IMR-90 (cell line): Measurements from ENCODE around the gene AMOTL1. TPM values are rescaled to one million over a fixed set of nuclear protein-coding genes. Genes with fewer than 3 reads are reported as not detected.

Experiments
- ATAC-seq: fragments of 200-7000 bp; cut with Tn5 transposase; 2 replicates; pipeline ENCODE4 v1.9.1; 2020; ENCODE audit warnings: low read depth, mild to moderate bottlenecking, moderate library complexity
- BruUV-seq: library from RNA; stranded (reverse); fragments of 400-500 nt; replicated peaks from 2 replicates; lab custom pipeline; 2021; lab: Mats Ljungman, UMichigan
- CTCF ChIA-PET: fragments of 300-600 bp; formaldehyde crosslinking; extraction: SDS; loops from one replicate; lab custom pipeline; 2021; ENCODE audit warnings: antibody characterized with exemption; lab: Yijun Ruan, JAX
- POLR2A ChIA-PET: fragments of 300-600 bp; sonication (Branson Sonifier 250); formaldehyde crosslinking; loops from one replicate; lab custom pipeline; 2022; ENCODE audit warnings: antibody characterized with exemption; ENCODE audit not compliant: unreplicated experiment; lab: Charles Lee
- DNase-seq: peaks from one replicate; pipeline ENCODE4 v3.0.0; 2013
- H2AFZ ChIP-seq: replicated peaks from 2 replicates; pipeline ENCODE3; 2013; ENCODE audit warnings: low read length, mild to moderate bottlenecking; ENCODE audit not compliant: poor library complexity
- H2AK5ac ChIP-seq: 2 replicates; pipeline ENCODE4 v1.6.1; 2013; ENCODE audit warnings: low read depth, low read length, inconsistent platforms
- H2AK9ac ChIP-seq: replicated peaks from 2 replicates; pipeline ENCODE3; 2013; ENCODE audit warnings: mild to moderate bottlenecking, low read depth, low read length, moderate library complexity; ENCODE audit not compliant: poor library complexity
- H2BK120ac ChIP-seq: 2 replicates; pipeline ENCODE4 v1.6.1; 2013; ENCODE audit warnings: low read depth, low read length, inconsistent platforms
- H2BK15ac ChIP-seq: 3 replicates; pipeline ENCODE4 v1.6.1; 2013; ENCODE audit warnings: low read depth, low read length, inconsistent platforms
- H2BK20ac ChIP-seq: 2 replicates; pipeline ENCODE4 v1.6.1; 2013; ENCODE audit warnings: low read depth, mild to moderate bottlenecking, inconsistent platforms, low read length, moderate library complexity
- H2BK5ac ChIP-seq: 2 replicates; pipeline ENCODE4 v1.6.1; 2013; ENCODE audit warnings: mild to moderate bottlenecking, low read depth, low read length, inconsistent platforms; ENCODE audit not compliant: poor library complexity, severe bottlenecking
- H3K14ac ChIP-seq: replicated peaks from 2 replicates; pipeline ENCODE4 v1.6.1; 2013; ENCODE audit warnings: low read depth, low read length, inconsistent platforms
- H3K18ac ChIP-seq: 2 replicates; pipeline ENCODE4 v1.6.1; 2013; ENCODE audit warnings: low read depth, low read length, control low read depth
- H3K23ac ChIP-seq: 2 replicates; pipeline ENCODE4 v1.6.1; 2013; ENCODE audit warnings: low read depth, low read length, inconsistent platforms
- H3K27ac ChIP-seq: 2 replicates; pipeline ENCODE4 v1.5.1; 2013; ENCODE audit warnings: mild to moderate bottlenecking, control low read depth, low read length; ENCODE audit not compliant: insufficient read depth
- H3K27me3 ChIP-seq: 2 replicates; pipeline ENCODE4 v1.6.1; 2013; ENCODE audit warnings: low read length; ENCODE audit not compliant: control insufficient read depth, insufficient read depth
- H3K36me3 ChIP-seq: 2 replicates; pipeline ENCODE4 v1.6.1; 2013; ENCODE audit warnings: low read length, mixed read lengths; ENCODE audit not compliant: control insufficient read depth, insufficient read depth
- H3K4ac ChIP-seq: 2 replicates; pipeline ENCODE4 v1.6.1; 2013; ENCODE audit warnings: low read depth, low read length, inconsistent platforms
- H3K4me1 ChIP-seq: 2 replicates; pipeline ENCODE4 v1.6.1; 2013; ENCODE audit warnings: low read length, mixed read lengths; ENCODE audit not compliant: control insufficient read depth, insufficient read depth
- H3K4me2 ChIP-seq: 2 replicates; pipeline ENCODE4 v1.6.1; 2013; ENCODE audit warnings: low read depth, mild to moderate bottlenecking, control low read depth, low read length, moderate library complexity
- H3K4me3 ChIP-seq: 2 replicates; pipeline ENCODE4 v1.5.1; 2013; ENCODE audit warnings: low read depth, mild to moderate bottlenecking, control low read depth, low read length, moderate library complexity; ENCODE audit not compliant: insufficient read depth
- H3K56ac ChIP-seq: 2 replicates; pipeline ENCODE4 v1.6.1; 2013; ENCODE audit warnings: low read length, inconsistent platforms; ENCODE audit not compliant: insufficient read depth; ENCODE audit errors: extremely low read depth
- H3K79me1 ChIP-seq, 2 experiments: 2 replicates each; pipeline ENCODE4 v1.6.1; 2013; ENCODE audit warnings: low read length in 2 of 2, inconsistent platforms in 1 of 2, low read depth in 1 of 2
- H3K9ac ChIP-seq: 2 replicates; pipeline ENCODE4 v1.6.1; 2013; ENCODE audit warnings: low read depth, low read length, control low read depth
- H3K9me1 ChIP-seq: 2 replicates; pipeline ENCODE4 v1.6.1; 2013; ENCODE audit warnings: low read length, inconsistent platforms; ENCODE audit not compliant: insufficient read depth
- H3K9me3 ChIP-seq: 2 replicates; pipeline ENCODE4 v1.6.1; 2013; ENCODE audit warnings: low read length; ENCODE audit not compliant: control insufficient read depth, insufficient read depth
- H4K20me1 ChIP-seq: 2 replicates; pipeline ENCODE4 v1.6.1; 2013; ENCODE audit warnings: low read length, inconsistent platforms; ENCODE audit not compliant: insufficient read depth
- H4K5ac ChIP-seq: 2 replicates; pipeline ENCODE4 v1.6.1; 2013; ENCODE audit warnings: mild to moderate bottlenecking, low read depth, low read length, control low read depth
- H4K8ac ChIP-seq, 2 experiments: 2 replicates each; pipeline ENCODE4 v1.6.1; 2013; ENCODE audit warnings: low read depth in 2 of 2, low read length in 2 of 2, control low read depth in 1 of 2, inconsistent platforms in 1 of 2
- H4K91ac ChIP-seq: 2 replicates; pipeline ENCODE4 v1.6.1; 2013; ENCODE audit warnings: low read depth, low read length, inconsistent platforms; ENCODE audit not compliant: insufficient read depth
- BHLHE40 ChIP-seq: fragments of 150-350 bp; IDR thresholded peaks from 2 replicates; pipeline ENCODE4 v1.6.1; 2016; ENCODE audit warnings: mild to moderate bottlenecking, low read depth, low read length
- CEBPB ChIP-seq: IDR thresholded peaks from 2 replicates; pipeline ENCODE4 v1.6.1; 2012; ENCODE audit warnings: low read depth, low read length, improper control_type of control experiment
- CHD1 ChIP-seq: IDR thresholded peaks from 2 replicates; pipeline ENCODE4 v1.6.1; 2012; ENCODE audit warnings: low read depth, low read length, improper control_type of control experiment
- CTCF ChIP-seq: conservative IDR thresholded peaks from 2 replicates; pipeline ENCODE4 v1.5.1; 2012; ENCODE audit warnings: mild to moderate bottlenecking, low read depth, low read length, improper control_type of control experiment
- ELK1 ChIP-seq: fragments of 150-350 bp; IDR thresholded peaks from 2 replicates; pipeline ENCODE4 v1.6.1; 2016; ENCODE audit warnings: low read depth, mild to moderate bottlenecking, low read length, moderate library complexity, borderline replicate concordance
- FOS ChIP-seq: fragments of 150-350 bp; IDR thresholded peaks from 2 replicates; pipeline ENCODE4 v1.6.1; 2016; ENCODE audit warnings: low read depth, low read length
- MAFK ChIP-seq: IDR thresholded peaks from 2 replicates; pipeline ENCODE4 v1.6.1; 2012; ENCODE audit warnings: low read depth, low read length, improper control_type of control experiment
- MAZ ChIP-seq: IDR thresholded peaks from 2 replicates; pipeline ENCODE4 v1.6.1; 2012; ENCODE audit warnings: low read depth, mild to moderate bottlenecking, low read length, improper control_type of control experiment, moderate library complexity, borderline replicate concordance
- NFE2L2 ChIP-seq: fragments of 150-350 bp; IDR thresholded peaks from 2 replicates; pipeline ENCODE4 v1.6.1; 2016; ENCODE audit warnings: low read depth, mild to moderate bottlenecking, low read length
- POLR2A ChIP-seq: IDR thresholded peaks from 2 replicates; pipeline ENCODE4 v1.6.1; 2012; ENCODE audit warnings: mild to moderate bottlenecking, low read depth, low read length
- RAD21 ChIP-seq: IDR thresholded peaks from 2 replicates; pipeline ENCODE4 v1.6.1; 2012; ENCODE audit warnings: low read length, improper control_type of control experiment
- RCOR1 ChIP-seq: IDR thresholded peaks from 2 replicates; pipeline ENCODE4 v1.6.1; 2012; ENCODE audit warnings: mild to moderate bottlenecking, low read length, improper control_type of control experiment; ENCODE audit not compliant: insufficient replicate concordance
- RFX5 ChIP-seq: IDR thresholded peaks from 2 replicates; pipeline ENCODE4 v1.8.0; 2012; ENCODE audit warnings: low read depth, mild to moderate bottlenecking, low read length, moderate library complexity
- SMC3 ChIP-seq: fragments of 150-350 bp; IDR thresholded peaks from 2 replicates; pipeline ENCODE4 v1.6.1; 2016; ENCODE audit warnings: low read depth, mild to moderate bottlenecking, antibody characterized with exemption, low read length, moderate library complexity
- USF2 ChIP-seq: fragments of 150-350 bp; IDR thresholded peaks from 2 replicates; pipeline ENCODE4 v1.6.1; 2017; ENCODE audit warnings: mild to moderate bottlenecking, antibody characterized with exemption, low read length, low read depth
- WGBS, 2 experiments: methylation state at CpG; one replicate each; pipeline versions ENCODE4 v1.1.5 to v1.1.7; 2013; ENCODE audit warnings: missing lambda C conversion rate in 2 of 2; ENCODE audit not compliant: insufficient read length in 1 of 2; ENCODE audit errors: extremely low coverage in 2 of 2; 5-methylcytosine and 5-hydroxymethylcytosine counted together
- dilution Hi-C: fragments of 300-500 bp; cut with HindIII; formaldehyde crosslinking; loops from one replicate; pipeline ENCODE4 v1.14.3; 2018; ENCODE audit warnings: low sequenced_read_pairs; ENCODE audit not compliant: unreplicated experiment
- in situ Hi-C: fragments of 300-500 bp; cut with MboI; formaldehyde crosslinking; loops from 3 replicates; pipeline ENCODE4 v1.14.3; 2019; ENCODE audit warnings: low sequenced_read_pairs, inconsistent platforms, mixed read lengths
- intact Hi-C: fragments of 100-400 bp; cut with micrococcal nuclease; formaldehyde crosslinking; loops from 2 replicates; pipeline ENCODE4 v1.10.0; 2022
- polyA plus RNA-seq, 3 experiments: library from polyadenylated mRNA; depleted of rRNA; stranded (reverse); fragments of >200 nt; gene quantifications; 2 replicates each; pipeline ENCODE4 v1.2.3, GENCODE V29; 2012; ENCODE audit warnings: low replicate concordance in 1 of 3
- total RNA-seq: library from RNA; depleted of rRNA; stranded (reverse); fragments of >200 nt; gene quantifications from 2 replicates; pipeline ENCODE4 v1.2.3, GENCODE V29; 2012

Gene AMOTL1
- total and polyA plus RNA-seq, 2 of the 4 experiments (the other 2 are of a cell fraction): 18.6 to 49.5 TPM

- no peak overlapping the region for H3K23ac ChIP-seq
- H3K14ac ChIP-seq: no peak overlapping the region
- no peak overlapping the region for H3K4ac ChIP-seq
- ATAC-seq (peak; percentile 55), DNase-seq (peak; percentile 80)
- dilution Hi-C loops (no loop called here), intact Hi-C loops (loop anchor here (10.0 kb wide), 1 partner anchor 1529 kb away; no protein-coding TSS in a partner anchor), in situ Hi-C loops (no loop called here)
- no peak overlapping the region for H4K8ac ChIP-seq
- no peak overlapping the region for H2BK20ac ChIP-seq
- H3K56ac ChIP-seq: no peak overlapping the region
- H4K91ac ChIP-seq: no peak overlapping the region
- H2BK120ac ChIP-seq: no peak overlapping the region
- H3K27me3 ChIP-seq: no peaks in the 10 kb centered on the region
- peaks cover 0 to 19% of the 10 kb centered on the region in 2 experiments; a peak in 2 of 4 replicates for H3K79me1 ChIP-seq
- no peak overlapping the region for H3K27ac ChIP-seq
- H3K4me2 ChIP-seq: no peak overlapping the region
- BruUV-seq: no TSS peak
- H3K9me3 ChIP-seq: peaks cover 14% of the 10 kb centered on the region
- H2BK15ac ChIP-seq: no peak overlapping the region
- H4K20me1 ChIP-seq: 0 out of 2 replicates have a peak, but pooled peaks cover 5% of the 10 kb centered on the region
- WGBS, 2 experiments: no CpG with 5 or more reads among the region's 2 CpGs
- no peak overlapping the region; the same call in 1 of the 2 replicates for H2AK5ac ChIP-seq
- no peak overlapping the region for H2AFZ ChIP-seq
- no peak overlapping the region for H3K18ac ChIP-seq
- TF ChIP-seq USF2 (no peak), RCOR1 (no peak), ELK1 (no peak), SMC3 (no peak), BHLHE40 (no peak), RFX5 (no peak), POLR2A (no peak), MAZ (no peak), RAD21 (no peak), MAFK (no peak), NFE2L2 (no peak), CTCF (no peak), FOS (no peak), CHD1 (no peak), CEBPB (no peak)
- H3K36me3 ChIP-seq: peaks cover 9% of the 10 kb centered on the region
- no peak overlapping the region for H3K9ac ChIP-seq
- POLR2A ChIA-PET: no interaction called here
- peaks cover 4% of the 10 kb centered on the region; the same call in 1 of the 2 replicates for H3K4me1 ChIP-seq
- CTCF ChIA-PET: interaction anchor here (1.3 kb wide), 1 partner anchor 272 kb away, joined by 9 read pairs; no protein-coding TSS in a partner anchor
- H2AK9ac ChIP-seq: peak overlapping the region; percentile 9
- H3K9me1 ChIP-seq: no peaks in the 10 kb centered on the region
- H2BK5ac ChIP-seq: no peak overlapping the region
- no peak overlapping the region for H3K4me3 ChIP-seq
- no peak overlapping the region for H4K5ac ChIP-seq
Observed at GRCh38 chr11:94895451-94895850, 127.3 kb downstream of the AMOTL1 start.
